GM10248 (cell line): ENCODE measurements around the gene CLCN2.

Experiments used
- CTCF ChIA-PET: fragments of 300-600 bp; sonication (Branson Sonifier 250); formaldehyde crosslinking; extraction: SDS; loops from one replicate; lab custom pipeline; 2021; ENCODE audit warnings: antibody characterized with exemption; lab: Yijun Ruan, JAX
- POLR2A ChIA-PET: fragments of 350-650 bp; sonication (Branson Sonifier 250); formaldehyde crosslinking; extraction: SDS; loops from one replicate; lab custom pipeline; 2020; ENCODE audit warnings: antibody characterized with exemption; lab: Yijun Ruan, JAX
- DNase-seq: peaks from one replicate; pipeline ENCODE4 v3.0.0; 2012; ENCODE audit errors: extremely low spot score
- TF ChIP-seq, protein P1 (sequence below): IDR thresholded peaks from 2 replicates; pipeline ENCODE4 v1.5.1; 2012; ENCODE audit warnings: mild to moderate bottlenecking, low read depth; ENCODE audit errors: extremely low read depth, missing control alignments, control extremely low read depth

The CLCN2 gene

DNA sequence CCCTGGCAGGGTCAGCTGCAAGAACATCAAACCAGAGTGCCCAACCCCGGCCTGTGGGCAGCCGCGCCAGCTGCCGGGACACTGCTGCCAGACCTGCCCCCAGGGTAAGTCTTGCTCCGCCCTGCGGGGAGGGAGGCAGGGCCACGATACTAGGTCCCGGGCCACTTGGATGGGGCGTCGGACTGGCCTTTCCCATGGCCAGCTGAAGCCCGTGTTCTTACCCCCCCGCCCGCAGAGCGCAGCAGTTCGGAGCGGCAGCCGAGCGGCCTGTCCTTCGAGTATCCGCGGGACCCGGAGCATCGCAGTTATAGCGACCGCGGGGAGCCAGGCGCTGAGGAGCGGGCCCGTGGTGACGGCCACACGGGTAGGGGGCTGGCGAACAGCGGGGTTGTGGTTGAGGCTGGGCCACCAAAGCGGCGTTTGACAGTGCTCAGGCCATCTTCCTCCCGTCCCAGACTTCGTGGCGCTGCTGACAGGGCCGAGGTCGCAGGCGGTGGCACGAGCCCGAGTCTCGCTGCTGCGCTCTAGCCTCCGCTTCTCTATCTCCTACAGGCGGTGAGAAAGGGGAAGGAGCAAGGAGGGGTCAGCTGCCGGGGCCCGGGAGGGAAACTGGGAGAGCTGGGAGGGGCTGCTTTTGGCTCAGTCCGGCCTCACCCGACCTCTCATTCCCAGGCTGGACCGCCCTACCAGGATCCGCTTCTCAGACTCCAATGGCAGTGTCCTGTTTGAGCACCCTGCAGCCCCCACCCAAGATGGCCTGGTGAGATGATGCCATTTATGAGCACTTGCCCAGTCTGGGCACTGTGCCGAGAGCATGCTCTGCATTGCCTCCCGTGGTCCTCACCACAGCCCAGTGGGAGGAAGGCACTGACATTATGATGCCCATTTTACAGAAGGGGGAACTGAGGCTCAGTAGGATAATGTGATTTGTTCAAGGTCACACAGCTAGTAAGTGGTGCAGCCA, 20.1 kb upstream of the CLCN2 start:
- CTCF ChIA-PET: interaction anchor here (1.7 to 6.8 kb wide), 2 partner anchors 9 to 13 kb away, joined by 5 to 34 read pairs; no protein-coding TSS in a partner anchor
- POLR2A ChIA-PET: no interaction called here
- no peak for DNase-seq
- TF ChIP-seq, protein P1, sequence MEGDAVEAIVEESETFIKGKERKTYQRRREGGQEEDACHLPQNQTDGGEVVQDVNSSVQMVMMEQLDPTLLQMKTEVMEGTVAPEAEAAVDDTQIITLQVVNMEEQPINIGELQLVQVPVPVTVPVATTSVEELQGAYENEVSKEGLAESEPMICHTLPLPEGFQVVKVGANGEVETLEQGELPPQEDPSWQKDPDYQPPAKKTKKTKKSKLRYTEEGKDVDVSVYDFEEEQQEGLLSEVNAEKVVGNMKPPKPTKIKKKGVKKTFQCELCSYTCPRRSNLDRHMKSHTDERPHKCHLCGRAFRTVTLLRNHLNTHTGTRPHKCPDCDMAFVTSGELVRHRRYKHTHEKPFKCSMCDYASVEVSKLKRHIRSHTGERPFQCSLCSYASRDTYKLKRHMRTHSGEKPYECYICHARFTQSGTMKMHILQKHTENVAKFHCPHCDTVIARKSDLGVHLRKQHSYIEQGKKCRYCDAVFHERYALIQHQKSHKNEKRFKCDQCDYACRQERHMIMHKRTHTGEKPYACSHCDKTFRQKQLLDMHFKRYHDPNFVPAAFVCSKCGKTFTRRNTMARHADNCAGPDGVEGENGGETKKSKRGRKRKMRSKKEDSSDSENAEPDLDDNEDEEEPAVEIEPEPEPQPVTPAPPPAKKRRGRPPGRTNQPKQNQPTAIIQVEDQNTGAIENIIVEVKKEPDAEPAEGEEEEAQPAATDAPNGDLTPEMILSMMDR: no peak

DNA sequence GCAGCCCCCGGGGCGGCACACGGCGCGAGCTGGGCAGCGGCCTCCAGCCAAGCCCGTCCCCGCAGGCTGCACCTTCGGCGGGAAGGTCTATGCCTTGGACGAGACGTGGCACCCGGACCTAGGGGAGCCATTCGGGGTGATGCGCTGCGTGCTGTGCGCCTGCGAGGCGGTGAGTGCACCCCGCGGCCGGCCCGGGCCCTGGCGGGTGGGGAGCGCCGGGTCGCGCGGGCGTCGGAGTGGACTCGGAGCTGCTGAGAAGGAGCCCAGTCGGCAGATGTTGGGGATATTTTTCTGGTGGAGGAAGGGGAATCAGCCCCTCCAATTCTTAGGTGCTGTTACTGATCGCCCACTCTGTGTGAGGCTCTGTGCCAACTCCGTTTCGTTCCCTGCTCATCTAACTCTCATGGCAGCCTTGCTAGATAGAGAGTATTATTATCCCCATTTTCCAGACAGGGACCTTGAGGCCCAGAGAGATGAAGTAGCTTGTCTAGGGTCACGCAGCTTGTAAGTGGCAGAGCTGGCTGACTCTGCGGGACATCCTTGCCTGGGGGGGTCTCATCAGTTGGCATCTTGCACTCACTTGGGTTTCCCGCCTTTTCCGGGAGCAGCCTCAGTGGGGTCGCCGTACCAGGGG, 19.3 kb upstream of the CLCN2 start:
- TF ChIP-seq, protein P1: no peak
- ChIA-PET CTCF (interaction anchor here (1.7 to 6.8 kb wide), 2 partner anchors 9 to 12 kb away, joined by 5 to 34 read pairs; no protein-coding TSS in a partner anchor), POLR2A (no interaction called here)
- DNase-seq: no peak

DNA sequence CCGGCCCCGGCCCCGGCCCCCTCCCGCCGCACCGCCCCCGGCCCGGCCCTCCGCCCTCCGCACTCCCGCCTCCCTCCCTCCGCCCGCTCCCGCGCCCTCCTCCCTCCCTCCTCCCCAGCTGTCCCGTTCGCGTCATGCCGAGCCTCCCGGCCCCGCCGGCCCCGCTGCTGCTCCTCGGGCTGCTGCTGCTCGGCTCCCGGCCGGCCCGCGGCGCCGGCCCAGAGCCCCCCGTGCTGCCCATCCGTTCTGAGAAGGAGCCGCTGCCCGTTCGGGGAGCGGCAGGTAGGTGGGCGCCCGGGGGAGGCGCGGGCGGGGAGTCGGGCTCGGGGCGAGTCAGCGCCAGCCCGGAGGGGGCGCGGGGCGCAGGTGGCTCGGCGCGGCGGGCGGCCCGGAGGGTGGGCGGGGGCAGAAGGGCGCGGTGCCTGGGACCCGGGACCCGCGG, 18.8 kb upstream of the CLCN2 start:
- TF ChIP-seq, protein P1: no peak
- ChIA-PET CTCF (interaction anchor here (6.8 kb wide), 1 partner anchor 8 kb away, joined by 34 read pairs; no protein-coding TSS in a partner anchor), POLR2A (no interaction called here)
- DNase-seq: peak; percentile 42

DNA sequence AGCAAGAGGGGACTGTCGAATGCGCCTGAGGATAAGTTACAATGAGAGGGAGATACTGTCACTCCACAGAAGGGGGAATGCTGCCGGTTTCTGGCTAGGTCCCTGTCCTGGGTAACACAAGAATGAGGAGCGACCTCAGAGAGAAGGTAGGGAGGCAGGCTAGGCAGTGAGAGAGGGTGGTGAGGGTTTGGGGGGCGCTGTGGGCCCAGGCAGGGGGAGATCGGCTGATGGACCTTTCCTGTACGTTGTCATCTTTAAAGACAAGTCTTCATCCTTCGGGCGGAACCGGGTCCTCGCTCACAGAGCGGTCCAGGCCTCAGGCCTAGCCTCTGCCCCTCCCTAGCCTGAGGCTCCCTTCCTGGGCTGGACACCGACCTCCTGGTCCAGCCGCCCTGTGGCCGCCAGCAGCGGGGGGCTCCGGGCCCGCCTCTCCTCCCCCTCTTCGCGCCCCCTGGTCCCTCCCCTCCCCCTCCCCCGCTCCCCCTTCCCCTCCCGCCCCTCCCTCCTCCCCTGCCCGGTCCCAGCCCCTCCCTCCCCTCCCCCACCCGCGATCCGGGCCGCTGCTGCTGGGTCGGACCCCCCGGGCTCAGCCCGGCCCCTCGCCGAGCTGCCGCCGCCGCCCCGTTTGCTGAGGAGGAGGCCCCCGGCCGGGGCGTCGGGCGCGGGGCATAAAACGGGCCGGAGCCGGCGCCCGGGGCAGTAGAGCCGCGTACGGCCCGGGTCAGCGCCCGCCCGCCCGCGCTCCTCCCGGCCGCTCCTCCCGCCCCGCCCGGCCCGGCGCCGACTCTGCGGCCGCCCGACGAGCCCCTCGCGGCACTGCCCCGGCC, 18.2 kb upstream of the CLCN2 start, which contains the start of gene CHRD:
Gene CHRD, plus strand, starts transcription at position 697 of the 827 bp plus-strand sequence. CDS start 265 bp downstream, outside the sequence.
- TF ChIP-seq, protein P1: no peak
- no peak for DNase-seq
- CTCF ChIA-PET: interaction anchor here (6.8 kb wide), 1 partner anchor 8 kb away, joined by 34 read pairs; no protein-coding TSS in a partner anchor
- POLR2A ChIA-PET: no interaction called here

DNA sequence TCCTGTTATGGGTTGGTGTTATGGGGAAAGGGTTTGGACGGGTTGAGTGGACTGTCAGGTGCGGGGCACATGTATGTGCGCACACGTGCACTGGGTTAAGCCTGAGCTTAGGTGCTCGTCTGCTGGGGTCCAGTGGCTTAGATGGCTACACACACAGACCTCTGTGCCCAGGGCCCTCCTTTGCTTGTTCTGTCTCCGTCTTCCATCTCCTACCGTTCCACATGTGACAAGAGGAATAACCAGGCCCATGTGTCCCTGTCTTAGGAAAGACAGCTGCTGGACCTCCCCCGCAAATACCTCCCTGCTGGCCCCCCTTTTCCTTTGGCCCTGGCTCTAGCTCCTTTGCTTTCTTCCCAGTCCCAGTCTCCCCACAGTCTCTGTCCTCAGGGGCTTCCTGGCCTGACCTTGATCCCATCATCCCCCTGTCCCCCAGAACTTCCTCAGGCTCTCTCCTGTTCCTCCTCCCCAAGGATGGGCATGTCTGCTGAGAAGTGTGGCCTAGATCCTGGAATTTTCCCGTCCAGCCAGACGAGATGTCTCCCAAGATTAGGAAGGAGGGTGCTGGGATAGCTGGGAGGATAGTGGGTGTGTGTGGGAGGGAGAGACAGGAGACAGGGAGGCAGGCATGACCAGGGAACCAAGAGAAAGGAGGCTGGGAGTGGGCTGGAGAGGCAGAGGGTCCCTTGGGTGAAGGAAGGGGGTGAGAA, 17.4 kb upstream of the CLCN2 start:
- TF ChIP-seq, protein P1: no peak
- ChIA-PET CTCF (interaction anchor here (1.3 kb wide), 1 partner anchor 162 kb away, joined by 3 read pairs; no protein-coding TSS in a partner anchor), POLR2A (no interaction called here)
- DNase-seq: no peak
